PC-3 (cell line): ENCODE results near the gene EHMT2. TPM values are rescaled to one million over a fixed set of nuclear protein-coding genes. Genes with fewer than 3 reads are reported as not detected.

Experiments used
- ATAC-seq: fragments of 200-7000 bp; cut with Tn5 transposase; 2 replicates; pipeline ENCODE4 v1.9.1; 2020; ENCODE audit warnings: mild to moderate bottlenecking, moderate library complexity
- BruUV-seq: library from RNA; stranded (reverse); fragments of 400-500 nt; replicated peaks from 2 replicates; lab custom pipeline; 2021; lab: Mats Ljungman, UMichigan
- CTCF ChIA-PET: fragments of 300-600 bp; sonication (Branson Sonifier 250); formaldehyde crosslinking; loops from one replicate; lab custom pipeline; 2022; ENCODE audit warnings: antibody characterized with exemption; lab: Charles Lee
- POLR2A ChIA-PET: fragments of 300-600 bp; sonication (Branson Sonifier 250); formaldehyde crosslinking; loops from one replicate; lab custom pipeline; 2022; ENCODE audit warnings: antibody characterized with exemption; ENCODE audit not compliant: unreplicated experiment; lab: Charles Lee
- DNase-seq: peaks from one replicate; pipeline ENCODE4 v3.0.0-alpha.2; 2015
- H2AFZ ChIP-seq: fragments of 300-600 bp; sonication (generic); 2 replicates; pipeline ENCODE4 v1.6.0; 2016; ENCODE audit warnings: antibody characterized with exemption, low read length
- H3F3A ChIP-seq: fragments of 300-600 bp; sonication (generic); one replicate; pipeline ENCODE4 v1.6.0; 2017; ENCODE audit warnings: antibody characterized with exemption, low read length, control low read depth, mild to moderate bottlenecking; ENCODE audit not compliant: unreplicated experiment
- H3K27ac ChIP-seq: fragments of 300-600 bp; sonication (generic); 2 replicates; pipeline ENCODE4 v1.5.1; 2016; ENCODE audit warnings: mild to moderate bottlenecking, low read length
- H3K27me3 ChIP-seq: fragments of 300-600 bp; sonication (generic); 2 replicates; pipeline ENCODE4 v1.6.1; 2016; ENCODE audit warnings: low read length, mixed read lengths
- H3K36me3 ChIP-seq: fragments of 300-600 bp; sonication (generic); 2 replicates; pipeline ENCODE4 v1.6.1; 2016; ENCODE audit warnings: low read depth, mixed run types, low read length, mixed read lengths
- H3K4me1 ChIP-seq: fragments of 300-600 bp; sonication (generic); 2 replicates; pipeline ENCODE4 v1.5.1; 2016; ENCODE audit warnings: low read length; ENCODE audit not compliant: insufficient read depth
- H3K4me2 ChIP-seq: fragments of 300-600 bp; sonication (generic); 2 replicates; pipeline ENCODE4 v1.6.0; 2016; ENCODE audit warnings: low read length
- H3K4me3 ChIP-seq: fragments of 300-600 bp; sonication (generic); 2 replicates; pipeline ENCODE4 v1.5.1; 2016; ENCODE audit warnings: mild to moderate bottlenecking, low read length, mixed read lengths
- H3K79me2 ChIP-seq: fragments of 300-600 bp; sonication (generic); 2 replicates; pipeline ENCODE4 v1.6.1; 2017; ENCODE audit warnings: low read length, mixed read lengths
- H3K9ac ChIP-seq: fragments of 300-600 bp; sonication (generic); 2 replicates; pipeline ENCODE4 v1.6.0; 2016; ENCODE audit warnings: mild to moderate bottlenecking, low read length
- H3K9me2 ChIP-seq: fragments of 300-600 bp; sonication (generic); replicated peaks from 2 replicates; pipeline ENCODE4 v1.6.1; 2016; ENCODE audit warnings: mixed run types, low read length, mixed read lengths
- H3K9me3 ChIP-seq: fragments of 300-600 bp; sonication (generic); 2 replicates; pipeline ENCODE4 v1.6.1; 2016; ENCODE audit warnings: low read length, mixed read lengths
- H4K20me1 ChIP-seq: fragments of 300-600 bp; sonication (generic); 2 replicates; pipeline ENCODE4 v1.6.1; 2016; ENCODE audit warnings: low read length, mixed read lengths
- EZH2 ChIP-seq: fragments of 300-600 bp; sonication (generic); IDR thresholded peaks from one replicate; pipeline ENCODE4 v1.6.1; 2017; ENCODE audit warnings: antibody characterized with exemption, mild to moderate bottlenecking, low read length; ENCODE audit not compliant: unreplicated experiment
- EZH2phosphoT487 ChIP-seq: fragments of 300-600 bp; sonication (generic); IDR thresholded peaks from 2 replicates; pipeline ENCODE4 v1.6.1; 2018; ENCODE audit warnings: mild to moderate bottlenecking, antibody characterized with exemption, low read length, borderline replicate concordance
- intact Hi-C: fragments of 100-400 bp; cut with micrococcal nuclease; formaldehyde crosslinking; loops from 2 replicates; pipeline ENCODE4 v1.9.0; 2023
- total RNA-seq: library from RNA; depleted of rRNA; stranded (reverse); fragments of >200 nt; gene quantifications from 2 replicates; pipeline ENCODE4 v1.2.3, GENCODE V29; 2014
- TF ChIP-seq, protein P1 (sequence below): fragments of 300-600 bp; sonication (generic); conservative IDR thresholded peaks from 2 replicates; pipeline ENCODE4 v1.5.1; 2017; ENCODE audit warnings: antibody characterized with exemption, low read depth, mild to moderate bottlenecking, low read length

EHMT2 gene
- total RNA-seq, 1 experiment from 2014 or later = 74.5 TPM

- Histone ChIP-seq H3K9me3 (no peaks in the 10 kb centered on the region), H2AFZ (no peak overlapping the region), H3K9me2 (no peaks in the 10 kb centered on the region), H3K27me3 (no peaks in the 10 kb centered on the region), H3K4me2 (0 out of 2 replicates have a peak overlapping the region, but pooled peaks have one; percentile 10), H4K20me1 (no peaks in the 10 kb centered on the region), H3K4me1 (peaks cover 40% of the 10 kb centered on the region), H3K27ac (peak overlapping the region; percentile 44), H3K4me3 (no peak overlapping the region), H3K36me3 (peaks cover 5% of the 10 kb centered on the region), H3K79me2 (no peaks in the 10 kb centered on the region), H3K9ac (no peak overlapping the region), H3F3A (no peaks in the 10 kb centered on the region)
- ChIA-PET POLR2A (interaction anchor here (0.6 to 1.5 kb wide), 3 partner anchors 9 to 255 kb away, joined by 3 to 6 read pairs (median 3); partner anchors contain the start of gene FKBPL), CTCF (interaction anchor here (0.6 kb wide), 2 partner anchors 509 to 1347 kb away, joined by 3 read pairs; no protein-coding TSS in a partner anchor)
- DNase-seq = peak; percentile 27
- intact Hi-C loops = no loop called here
- no TSS peak for BruUV-seq
- ATAC-seq = peak; percentile 35
- no peak for TF ChIP-seq EZH2phosphoT487
These were observed 22.5 kb downstream of the EHMT2 start for GRCh38 chr6:31874836-31875572.

DNA sequence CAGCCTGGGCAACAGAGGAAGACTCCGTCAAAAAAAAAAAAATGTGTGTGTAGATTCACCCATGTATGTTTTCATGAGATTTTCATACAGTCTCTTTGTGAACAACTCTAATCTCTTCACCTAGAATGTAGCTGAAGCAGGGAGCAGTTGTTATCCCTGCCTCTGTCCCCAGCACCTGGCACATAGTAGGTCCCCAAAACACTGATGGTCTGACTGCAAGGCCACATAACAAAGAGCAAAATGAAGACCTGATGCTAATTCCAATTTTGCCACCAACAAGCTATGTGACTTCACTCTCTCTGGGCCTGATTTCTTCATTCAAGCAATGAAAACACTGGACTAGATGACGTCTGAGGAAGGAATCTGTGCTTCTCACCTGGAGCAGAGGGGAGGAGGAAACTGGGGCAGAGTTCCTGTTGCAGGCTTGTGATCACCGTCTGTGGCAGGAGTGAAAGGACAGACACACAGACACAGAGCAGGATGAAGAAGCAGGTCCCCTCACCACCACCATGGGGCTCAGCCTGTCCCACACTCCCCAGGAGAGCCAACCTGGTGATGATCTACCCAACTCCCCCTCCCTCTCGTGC lies 23.3 kb downstream of the EHMT2 start:
- DNase-seq = peak; percentile 33
- Histone ChIP-seq H3K9me3 (no peaks in the 10 kb centered on the region), H3K27ac (peak overlapping the region; percentile 44), H3K4me2 (0 out of 2 replicates have a peak overlapping the region, but pooled peaks have one; percentile 10), H3K9ac (no peak overlapping the region), H3K4me1 (peaks cover 34% of the 10 kb centered on the region), H4K20me1 (no peaks in the 10 kb centered on the region), H3K9me2 (no peaks in the 10 kb centered on the region), H2AFZ (no peak overlapping the region), H3K79me2 (no peaks in the 10 kb centered on the region), H3K4me3 (no peak overlapping the region), H3K36me3 (no peaks in the 10 kb centered on the region), H3F3A (no peaks in the 10 kb centered on the region), H3K27me3 (no peaks in the 10 kb centered on the region)
- no peak for ATAC-seq
- no TSS peak for BruUV-seq
- POLR2A ChIA-PET = interaction anchor here (1.5 kb wide), 1 partner anchor 11 kb away, joined by 6 read pairs; no protein-coding TSS in a partner anchor
- TF ChIP-seq EZH2phosphoT487 = no peak
- no peak for TF ChIP-seq EZH2
- TF ChIP-seq, protein P1, sequence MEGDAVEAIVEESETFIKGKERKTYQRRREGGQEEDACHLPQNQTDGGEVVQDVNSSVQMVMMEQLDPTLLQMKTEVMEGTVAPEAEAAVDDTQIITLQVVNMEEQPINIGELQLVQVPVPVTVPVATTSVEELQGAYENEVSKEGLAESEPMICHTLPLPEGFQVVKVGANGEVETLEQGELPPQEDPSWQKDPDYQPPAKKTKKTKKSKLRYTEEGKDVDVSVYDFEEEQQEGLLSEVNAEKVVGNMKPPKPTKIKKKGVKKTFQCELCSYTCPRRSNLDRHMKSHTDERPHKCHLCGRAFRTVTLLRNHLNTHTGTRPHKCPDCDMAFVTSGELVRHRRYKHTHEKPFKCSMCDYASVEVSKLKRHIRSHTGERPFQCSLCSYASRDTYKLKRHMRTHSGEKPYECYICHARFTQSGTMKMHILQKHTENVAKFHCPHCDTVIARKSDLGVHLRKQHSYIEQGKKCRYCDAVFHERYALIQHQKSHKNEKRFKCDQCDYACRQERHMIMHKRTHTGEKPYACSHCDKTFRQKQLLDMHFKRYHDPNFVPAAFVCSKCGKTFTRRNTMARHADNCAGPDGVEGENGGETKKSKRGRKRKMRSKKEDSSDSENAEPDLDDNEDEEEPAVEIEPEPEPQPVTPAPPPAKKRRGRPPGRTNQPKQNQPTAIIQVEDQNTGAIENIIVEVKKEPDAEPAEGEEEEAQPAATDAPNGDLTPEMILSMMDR = no peak
- CTCF ChIA-PET = no interaction called here
- intact Hi-C loops = no loop called here

- Histone ChIP-seq H3K79me2 (no peaks in the 10 kb centered on the region), H3K27ac (no peak overlapping the region), H2AFZ (no peak overlapping the region), H3K27me3 (no peaks in the 10 kb centered on the region), H3K4me1 (peaks cover 19% of the 10 kb centered on the region), H3K9me3 (no peaks in the 10 kb centered on the region), H3K36me3 (no peaks in the 10 kb centered on the region), H3K9ac (no peak overlapping the region), H3K4me3 (no peak overlapping the region), H3F3A (no peaks in the 10 kb centered on the region), H3K4me2 (no peak overlapping the region), H4K20me1 (no peaks in the 10 kb centered on the region), H3K9me2 (no peaks in the 10 kb centered on the region)
- ChIA-PET POLR2A (no interaction called here), CTCF (no interaction called here)
- TF ChIP-seq EZH2 (no peak), EZH2phosphoT487 (no peak)
- TF ChIP-seq, protein P1 = no peak
- intact Hi-C loops = no loop called here
- BruUV-seq = no TSS peak
- DNase-seq (no peak), ATAC-seq (no peak)
These were observed 26.3 kb downstream of the EHMT2 start for GRCh38 chr6:31871046-31871659.
